Measurements from ENCODE around the gene GLOD5. TPM values are rescaled to one million over a fixed set of nuclear protein-coding genes. Genes with fewer than 3 reads are reported as not detected.

The GLOD5 gene
- total RNA-seq, 1 donor from 2014 or later = not detected

DNA sequence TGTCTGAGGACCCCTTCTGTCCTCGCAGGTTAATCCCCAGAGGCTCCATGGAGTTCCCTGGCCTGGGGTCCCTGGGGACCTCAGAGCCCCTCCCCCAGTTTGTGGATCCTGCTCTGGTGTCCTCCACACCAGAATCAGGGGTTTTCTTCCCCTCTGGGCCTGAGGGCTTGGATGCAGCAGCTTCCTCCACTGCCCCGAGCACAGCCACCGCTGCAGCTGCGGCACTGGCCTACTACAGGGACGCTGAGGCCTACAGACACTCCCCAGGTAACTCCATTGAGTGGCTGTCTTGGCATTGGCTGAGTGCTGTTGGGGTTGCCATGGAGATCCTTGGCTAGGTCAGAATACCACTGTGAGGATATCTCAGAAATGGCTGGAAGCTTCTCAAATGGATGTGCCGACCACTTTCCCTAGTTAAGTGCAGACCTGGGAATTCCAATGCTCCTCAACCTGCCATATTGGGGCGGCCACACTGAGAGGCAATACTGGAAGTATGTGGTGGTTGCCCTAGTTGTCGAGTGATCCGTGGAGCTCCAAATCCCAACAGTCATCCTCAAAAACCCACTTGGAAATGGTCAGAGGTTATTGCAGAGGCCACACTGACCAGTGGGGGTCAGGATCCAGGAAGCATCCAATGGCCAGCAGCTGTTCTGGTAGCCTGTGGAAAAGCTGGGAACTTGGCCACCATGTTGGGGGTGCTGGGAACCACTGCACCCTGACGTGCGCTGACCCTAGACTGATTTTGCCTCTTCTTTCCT lies 29.7 kb downstream of the GLOD5 start:
- H3K27me3 Mint-ChIP-seq = peaks cover 12% of the 10 kb centered on the region
- H3K27ac Mint-ChIP-seq = no peak overlapping the region
- no peaks in the 10 kb centered on the region for H3K4me1 Mint-ChIP-seq
- H3K9me3 Mint-ChIP-seq = no peaks in the 10 kb centered on the region
- intact Hi-C loops (cut with micrococcal nuclease) = no loop called here
- ChIA-PET POLR2A (no interaction called here), CTCF (no interaction called here)
- H3K36me3 Mint-ChIP-seq (ENCODE audit: low read depth) = no peaks in the 10 kb centered on the region
- no peak overlapping the region for H3K4me3 Mint-ChIP-seq
- ATAC-seq (ENCODE audit: low read depth) = no peak
- DNase-seq = no peak
- TF ChIP-seq, protein P1, sequence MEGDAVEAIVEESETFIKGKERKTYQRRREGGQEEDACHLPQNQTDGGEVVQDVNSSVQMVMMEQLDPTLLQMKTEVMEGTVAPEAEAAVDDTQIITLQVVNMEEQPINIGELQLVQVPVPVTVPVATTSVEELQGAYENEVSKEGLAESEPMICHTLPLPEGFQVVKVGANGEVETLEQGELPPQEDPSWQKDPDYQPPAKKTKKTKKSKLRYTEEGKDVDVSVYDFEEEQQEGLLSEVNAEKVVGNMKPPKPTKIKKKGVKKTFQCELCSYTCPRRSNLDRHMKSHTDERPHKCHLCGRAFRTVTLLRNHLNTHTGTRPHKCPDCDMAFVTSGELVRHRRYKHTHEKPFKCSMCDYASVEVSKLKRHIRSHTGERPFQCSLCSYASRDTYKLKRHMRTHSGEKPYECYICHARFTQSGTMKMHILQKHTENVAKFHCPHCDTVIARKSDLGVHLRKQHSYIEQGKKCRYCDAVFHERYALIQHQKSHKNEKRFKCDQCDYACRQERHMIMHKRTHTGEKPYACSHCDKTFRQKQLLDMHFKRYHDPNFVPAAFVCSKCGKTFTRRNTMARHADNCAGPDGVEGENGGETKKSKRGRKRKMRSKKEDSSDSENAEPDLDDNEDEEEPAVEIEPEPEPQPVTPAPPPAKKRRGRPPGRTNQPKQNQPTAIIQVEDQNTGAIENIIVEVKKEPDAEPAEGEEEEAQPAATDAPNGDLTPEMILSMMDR (IDR thresholded peaks at IDR 0.05) = no peak

DNA sequence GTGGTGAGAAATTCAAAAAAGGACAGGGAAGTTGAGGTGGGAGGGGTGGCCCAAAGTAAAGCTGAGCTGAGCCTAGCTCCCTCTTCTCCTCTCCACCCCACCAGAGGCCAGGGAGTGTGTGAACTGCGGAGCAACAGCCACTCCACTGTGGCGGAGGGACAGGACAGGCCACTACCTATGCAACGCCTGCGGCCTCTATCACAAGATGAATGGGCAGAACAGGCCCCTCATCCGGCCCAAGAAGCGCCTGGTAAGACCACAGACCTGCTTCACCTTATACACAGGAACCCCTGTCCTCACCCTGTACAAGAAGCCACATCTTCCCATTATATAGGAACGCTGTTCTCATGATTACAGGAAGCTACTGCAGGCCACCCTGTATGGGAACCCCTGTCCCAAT lies 30.7 kb downstream of the GLOD5 start:
- ChIA-PET POLR2A (interaction anchor here (0.7 kb wide), 1 partner anchor 50 kb away, joined by 3 read pairs; no protein-coding TSS in a partner anchor), CTCF (no interaction called here)
- Mint-ChIP-seq H3K27me3 (peaks cover 6% of the 10 kb centered on the region), H3K36me3 (ENCODE audit: low read depth) (no peaks in the 10 kb centered on the region), H3K4me3 (no peak overlapping the region), H3K27ac (no peak overlapping the region), H3K9me3 (no peaks in the 10 kb centered on the region), H3K4me1 (no peaks in the 10 kb centered on the region)
- no peak for ATAC-seq (ENCODE audit: low read depth)
- intact Hi-C loops (cut with micrococcal nuclease) = no loop called here
- TF ChIP-seq, protein P1 (IDR thresholded peaks at IDR 0.05) = no peak
- DNase-seq = no peak

DNA sequence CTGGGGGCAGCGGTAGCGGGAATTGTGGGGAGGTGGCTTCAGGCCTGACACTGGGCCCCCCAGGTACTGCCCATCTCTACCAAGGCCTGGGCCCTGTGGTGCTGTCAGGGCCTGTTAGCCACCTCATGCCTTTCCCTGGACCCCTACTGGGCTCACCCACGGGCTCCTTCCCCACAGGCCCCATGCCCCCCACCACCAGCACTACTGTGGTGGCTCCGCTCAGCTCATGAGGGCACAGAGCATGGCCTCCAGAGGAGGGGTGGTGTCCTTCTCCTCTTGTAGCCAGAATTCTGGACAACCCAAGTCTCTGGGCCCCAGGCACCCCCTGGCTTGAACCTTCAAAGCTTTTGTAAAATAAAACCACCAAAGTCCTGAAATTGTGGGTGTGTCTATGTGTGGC lies 32.4 kb downstream of the GLOD5 start:
- Mint-ChIP-seq H3K27ac (no peak overlapping the region), H3K27me3 (no peaks in the 10 kb centered on the region), H3K9me3 (no peaks in the 10 kb centered on the region), H3K4me1 (no peaks in the 10 kb centered on the region), H3K4me3 (no peak overlapping the region), H3K36me3 (ENCODE audit: low read depth) (no peaks in the 10 kb centered on the region)
- DNase-seq = no peak
- TF ChIP-seq, protein P1 (IDR thresholded peaks at IDR 0.05) = no peak
- ChIA-PET POLR2A (no interaction called here), CTCF (no interaction called here)
- ATAC-seq (ENCODE audit: low read depth) = no peak
- intact Hi-C loops (cut with micrococcal nuclease) = no loop called here

DNA sequence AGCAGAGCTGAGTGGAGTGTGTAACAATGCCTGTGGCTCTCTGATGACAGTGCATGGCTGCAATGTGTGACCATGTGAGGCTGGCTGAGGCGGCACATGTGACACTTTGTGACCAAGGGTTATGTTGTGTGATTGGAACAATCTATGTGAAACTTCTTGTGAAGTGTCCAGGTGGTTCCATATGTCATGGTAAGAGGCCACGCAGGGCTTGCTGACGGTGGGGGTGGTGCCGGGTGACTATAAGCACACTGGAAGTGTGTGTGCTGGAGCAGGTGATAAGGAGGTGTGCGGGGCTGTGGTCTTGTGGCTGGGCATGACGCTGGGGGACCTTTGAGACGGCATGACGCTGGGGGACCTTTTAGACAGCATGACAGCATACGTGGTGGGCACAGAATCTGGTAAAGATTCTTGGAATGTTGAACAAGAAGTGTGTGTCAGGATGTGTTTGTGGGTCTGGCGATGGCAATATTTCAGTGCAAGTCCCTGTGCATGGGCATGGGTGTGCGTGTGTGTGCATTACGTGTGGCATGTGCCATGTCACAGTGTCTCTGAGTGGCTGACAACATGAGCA lies 32.9 kb downstream of the GLOD5 start:
- intact Hi-C loops (cut with micrococcal nuclease) = no loop called here

DNA sequence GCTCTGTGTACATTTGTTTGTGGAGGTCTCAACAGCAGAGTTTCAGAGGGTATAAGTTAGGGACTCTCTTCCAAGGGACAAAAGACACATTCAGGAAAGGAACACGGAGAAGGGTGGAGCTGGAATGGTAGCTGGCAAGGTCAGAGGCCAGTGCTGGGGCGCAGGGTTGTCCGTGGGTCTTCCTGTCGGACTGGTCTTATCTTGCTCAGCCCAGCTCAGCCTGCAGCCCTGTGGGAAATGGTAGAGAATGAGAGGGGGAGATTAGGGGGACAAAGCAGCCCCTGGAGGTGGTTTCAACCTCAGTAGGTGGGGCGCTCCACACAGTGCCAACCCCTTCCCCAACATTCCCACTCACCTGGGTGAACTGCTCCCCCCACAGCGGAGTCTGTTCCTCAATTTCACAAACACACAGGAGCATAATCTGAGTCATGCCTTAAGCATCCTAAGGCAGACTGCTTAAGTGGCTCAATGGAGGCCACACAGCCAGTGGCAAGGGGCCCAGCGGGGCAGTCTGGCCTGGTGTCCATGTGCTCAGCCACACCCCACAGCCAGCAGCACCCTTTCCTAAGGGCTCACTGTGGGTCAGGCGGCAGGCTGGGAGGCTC lies 33.5 kb downstream of the GLOD5 start:
- no peak for DNase-seq
- Mint-ChIP-seq H3K27me3 (no peaks in the 10 kb centered on the region), H3K4me1 (no peaks in the 10 kb centered on the region), H3K36me3 (ENCODE audit: low read depth) (no peaks in the 10 kb centered on the region), H3K27ac (no peak overlapping the region), H3K4me3 (no peak overlapping the region), H3K9me3 (no peaks in the 10 kb centered on the region)
- CTCF ChIA-PET = no interaction called here
- POLR2A ChIA-PET = no interaction called here
- TF ChIP-seq, protein P1 (IDR thresholded peaks at IDR 0.05) = no peak
- intact Hi-C loops (cut with micrococcal nuclease) = no loop called here
- no peak for ATAC-seq (ENCODE audit: low read depth)

More for the DNA sequence above, 32.9 kb downstream of the GLOD5 start:
- no peak overlapping the region for H3K4me3 Mint-ChIP-seq
- DNase-seq (no peak), ATAC-seq (ENCODE audit: low read depth) (no peak)
- H3K36me3 Mint-ChIP-seq (ENCODE audit: low read depth) = no peaks in the 10 kb centered on the region
- H3K4me1 Mint-ChIP-seq = no peaks in the 10 kb centered on the region
- CTCF ChIA-PET = no interaction called here
- H3K27ac Mint-ChIP-seq = no peak overlapping the region
- POLR2A ChIA-PET = no interaction called here
- TF ChIP-seq, protein P1 (IDR thresholded peaks at IDR 0.05) = no peak
- H3K9me3 Mint-ChIP-seq = no peaks in the 10 kb centered on the region
- no peaks in the 10 kb centered on the region for H3K27me3 Mint-ChIP-seq
